NCI-H2196 (cell line): ENCODE measurements around the gene MAPK1.
"Not testable (repeated sequence)": the region's sequence is repeated elsewhere in the genome, so short reads cannot be mapped to it uniquely, and the experiment has no call there.

Experiments
- DNase-seq: peaks from one replicate; lab custom pipeline; 2025; ENCODE audit not compliant: unreplicated experiment; lab: John Stamatoyannopoulos, UW

MAPK1 gene

DNA sequence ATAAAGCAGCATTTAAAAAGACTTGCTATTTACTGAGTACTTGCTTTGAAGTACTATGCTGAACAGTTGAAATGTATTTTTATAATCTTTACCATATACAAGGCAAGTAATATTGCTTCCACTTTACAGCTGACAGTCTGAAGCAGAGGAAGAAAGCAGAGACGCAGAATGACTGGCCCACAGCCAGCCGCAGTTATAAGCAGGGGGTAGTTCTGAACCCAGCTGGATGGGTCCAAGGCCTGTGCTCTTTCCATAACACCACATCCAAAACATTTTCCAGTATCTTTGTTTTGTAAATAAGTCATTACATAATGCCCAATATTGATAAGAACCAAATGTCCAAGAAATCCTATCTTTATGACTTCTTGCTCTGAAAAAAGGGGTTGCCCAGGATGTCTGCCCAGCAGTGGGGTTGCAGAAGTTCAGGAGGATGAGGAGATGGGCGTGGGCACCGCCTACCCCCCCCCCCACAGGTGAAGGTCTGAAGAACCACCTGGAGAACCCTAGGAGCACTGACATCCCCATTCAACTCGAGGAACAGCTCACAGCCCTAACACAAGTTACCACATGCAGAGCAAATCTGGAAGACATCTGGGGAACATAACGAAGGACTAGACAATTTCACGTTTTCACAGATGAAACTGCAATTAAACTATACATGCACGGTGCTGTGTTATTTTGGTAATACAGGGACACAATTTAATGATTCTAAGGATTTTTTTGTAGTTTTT is 107.6 kb downstream of the MAPK1 start:
- no peak for DNase-seq

DNA sequence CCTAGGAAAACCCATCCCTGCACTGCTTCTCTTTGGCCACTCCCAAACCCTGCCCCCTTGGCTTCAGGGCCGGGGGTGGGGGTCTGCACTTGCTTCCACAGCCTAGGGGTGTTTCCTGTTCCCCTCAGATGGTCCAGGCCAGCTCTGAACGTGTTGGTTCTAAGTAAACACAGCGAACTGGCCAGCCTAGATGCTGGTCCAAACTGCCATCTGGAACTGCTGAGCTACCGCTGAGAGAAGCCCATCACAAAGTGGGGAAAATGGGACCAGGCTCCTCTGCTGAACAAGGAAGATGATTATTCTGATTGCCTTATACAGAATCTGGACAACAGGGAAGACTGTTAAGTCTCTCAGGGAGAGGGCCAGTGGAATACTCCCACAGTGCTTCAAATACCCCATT is 108.4 kb downstream of the MAPK1 start:
- no peak for DNase-seq

DNA sequence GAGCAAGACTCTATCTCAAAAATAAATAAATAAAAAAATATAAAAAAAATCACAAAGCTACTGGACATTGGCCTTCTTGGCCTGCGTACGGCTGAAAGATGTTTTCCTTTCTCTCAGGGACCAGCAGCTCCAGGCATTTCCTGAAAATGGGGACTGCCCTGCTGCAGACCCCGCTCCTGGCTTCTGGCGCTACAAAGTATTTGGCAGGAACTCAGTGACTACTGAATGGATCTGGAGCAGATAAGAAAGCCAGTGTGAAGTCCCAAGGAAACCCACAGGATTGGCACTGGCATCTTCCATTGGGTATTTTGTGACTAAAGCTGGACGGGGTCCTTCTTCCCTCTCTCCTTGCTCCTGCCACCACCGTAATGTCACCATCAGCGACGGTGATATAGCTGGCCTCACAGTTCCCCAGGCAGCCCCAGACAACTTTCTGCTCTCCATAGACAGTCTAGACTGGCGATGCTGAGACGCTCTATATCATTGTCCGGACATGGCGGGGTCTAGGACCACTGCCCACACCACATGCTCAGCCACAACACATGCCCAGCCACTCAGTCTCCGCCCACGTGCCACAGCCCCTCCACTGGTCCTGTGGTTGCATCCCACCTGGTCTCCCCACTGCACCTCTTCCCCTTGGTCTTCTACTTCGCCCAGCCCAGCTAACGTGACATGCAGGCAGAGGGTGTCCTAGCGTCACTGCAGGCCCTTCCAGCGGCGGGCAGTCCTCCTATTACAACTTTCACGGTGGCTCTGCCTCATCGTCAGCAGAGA is 109.2 kb downstream of the MAPK1 start:
- no peak for DNase-seq

DNA sequence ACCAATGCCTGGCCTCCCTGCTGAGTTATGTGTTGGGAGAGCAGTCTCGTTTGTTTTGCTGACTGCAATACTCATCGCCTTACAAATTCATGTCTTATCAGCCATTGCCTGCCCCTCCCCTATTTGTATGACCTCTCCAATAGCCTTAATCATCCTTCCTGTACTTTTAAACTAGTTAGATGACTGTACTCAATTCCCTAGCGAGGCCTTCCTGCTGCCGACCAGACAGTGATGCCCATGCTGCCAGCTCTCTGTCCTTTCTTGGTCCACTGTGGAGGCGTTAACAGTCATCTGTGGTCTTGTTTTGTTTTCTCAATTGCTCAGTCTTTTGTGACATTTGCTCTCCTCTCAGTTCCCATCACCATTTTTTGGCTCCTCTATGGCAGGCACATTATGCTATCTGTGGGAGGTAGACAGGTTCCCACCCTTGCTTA is 111.6 kb downstream of the MAPK1 start:
- DNase-seq: no peak

DNA sequence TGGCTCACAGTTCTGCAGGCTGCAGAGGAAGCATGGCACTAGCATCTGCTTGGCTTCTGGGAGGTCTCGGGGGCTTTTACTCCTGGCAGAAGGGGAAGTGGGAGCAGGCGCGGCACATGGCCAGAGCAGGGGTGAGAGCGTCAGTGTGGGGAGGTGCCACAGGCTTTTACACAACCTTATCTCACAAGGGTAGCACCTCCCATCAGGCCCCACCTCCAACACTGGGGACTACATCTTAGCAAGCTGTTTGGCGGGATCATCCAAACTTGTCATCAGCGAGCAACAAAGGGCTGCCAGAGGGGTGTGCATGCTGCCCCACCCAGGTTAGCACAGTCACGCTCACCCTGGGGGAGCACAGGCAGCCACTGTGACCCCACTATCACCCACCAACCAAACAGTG is 112.9 kb downstream of the MAPK1 start:
- no peak for DNase-seq

DNA sequence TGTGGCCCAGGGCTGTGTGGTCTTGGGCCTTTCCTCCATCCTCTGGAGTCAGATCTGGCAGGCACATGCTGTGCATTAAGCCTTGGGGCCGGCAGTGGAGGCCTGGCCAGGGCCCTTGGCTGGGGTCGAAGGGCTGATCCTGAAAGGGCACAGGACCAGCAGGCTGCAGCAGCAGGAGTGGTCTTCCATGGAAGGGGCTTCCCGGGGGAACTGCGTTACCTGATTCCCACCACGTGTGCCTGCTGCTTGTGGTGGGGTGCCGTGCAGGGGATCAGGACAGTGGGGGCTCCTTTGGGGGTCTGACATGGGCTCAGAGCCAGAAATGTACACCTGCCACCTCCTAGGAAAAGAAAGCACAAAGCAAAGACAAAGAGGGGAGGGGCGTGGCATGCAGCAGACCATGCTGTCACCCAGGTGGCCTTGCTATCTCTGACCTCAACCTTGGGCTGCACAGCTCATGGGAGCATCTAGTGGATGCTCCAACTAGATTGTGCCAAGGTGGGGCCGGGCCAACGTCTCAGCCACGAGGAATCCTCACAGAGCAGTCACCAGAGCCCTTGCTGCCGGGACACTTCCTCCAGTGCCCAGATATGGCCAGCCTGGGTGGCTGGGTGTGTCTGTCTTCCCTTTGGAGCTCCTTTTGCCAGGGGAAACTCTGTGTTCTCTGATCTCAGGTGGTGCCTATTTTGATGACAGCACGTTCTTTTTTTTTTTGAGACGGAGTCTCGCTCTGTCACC is 113.9 kb downstream of the MAPK1 start:
- DNase-seq: no peak

DNA sequence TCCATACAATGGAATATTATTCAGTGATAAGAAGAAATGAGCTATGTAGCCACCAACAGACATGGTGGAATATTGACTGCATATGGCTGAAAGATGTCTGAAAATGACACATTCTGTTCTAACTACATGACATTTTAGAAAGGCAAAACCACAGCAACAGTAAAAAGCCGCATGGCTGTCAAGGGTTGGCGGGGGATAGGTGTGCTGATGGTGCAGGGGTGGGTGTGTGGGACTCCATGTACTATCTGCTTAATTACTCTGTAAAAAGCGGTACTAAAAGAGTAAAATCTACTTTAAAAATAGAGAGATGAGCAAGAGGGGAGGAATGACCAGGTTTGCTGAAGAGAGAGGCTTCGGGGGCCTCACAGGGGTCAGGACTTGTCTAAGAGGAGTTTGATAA is 115.2 kb downstream of the MAPK1 start:
- DNase-seq: no peak

DNA sequence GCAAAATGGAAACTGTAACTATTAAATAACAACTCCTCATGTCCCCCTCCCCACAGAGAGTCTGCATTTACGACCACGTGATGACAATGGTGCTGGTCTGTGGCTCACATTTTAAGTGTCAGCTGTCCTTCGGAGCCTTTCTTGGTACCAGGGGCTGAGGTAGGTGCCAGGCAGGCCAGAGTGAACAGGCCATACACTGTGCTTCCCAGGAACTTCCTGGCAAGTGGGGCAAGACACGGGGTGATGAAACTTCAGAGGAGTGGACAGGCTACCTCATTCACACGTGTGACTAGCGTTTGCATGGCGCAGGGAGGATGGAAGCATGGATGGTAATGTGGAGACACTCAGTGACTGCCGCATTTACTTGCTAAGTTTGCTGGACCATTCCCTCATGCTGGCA is 121.5 kb downstream of the MAPK1 start:
- no peak for DNase-seq

DNA sequence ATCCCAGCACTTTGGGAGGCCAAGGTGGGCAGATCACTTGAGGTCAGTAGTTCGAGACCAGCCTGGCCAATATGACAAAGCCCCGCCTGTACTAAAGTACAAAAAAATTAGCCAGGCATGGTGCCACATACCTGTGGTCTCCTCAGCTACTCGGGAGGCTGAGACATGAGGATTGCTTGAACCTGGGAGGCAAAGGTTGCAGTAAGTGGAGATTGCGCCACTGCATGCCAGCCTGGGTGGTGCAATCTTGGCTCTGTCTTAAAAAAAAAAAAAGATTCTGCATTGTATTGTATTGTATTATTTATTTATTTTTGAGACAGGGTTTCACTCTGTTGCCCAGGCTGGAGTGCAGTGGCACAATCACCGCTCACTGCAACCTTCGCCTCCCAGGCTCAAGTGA is 122.5 kb downstream of the MAPK1 start:
- DNase-seq: not testable (repeated sequence)

DNA sequence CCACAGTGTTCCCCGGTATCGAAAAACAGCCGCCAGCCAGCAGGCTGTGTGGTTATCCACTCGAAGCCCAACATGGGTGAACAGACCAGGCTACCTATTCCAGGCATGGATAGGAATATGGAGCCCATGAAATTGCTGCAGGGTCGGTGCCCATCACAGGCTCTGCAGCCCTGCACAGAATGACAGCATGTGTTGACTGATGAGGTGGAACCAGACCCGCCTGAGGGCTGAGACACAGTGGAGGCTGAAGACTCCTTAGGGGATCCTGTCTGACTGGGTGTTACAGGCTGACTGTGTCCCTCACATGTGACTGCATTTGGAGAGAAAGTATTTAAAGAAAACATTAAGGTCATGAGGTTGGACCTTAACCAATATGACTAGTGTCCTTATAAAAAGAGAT is 125.7 kb downstream of the MAPK1 start:
- no peak for DNase-seq

DNA sequence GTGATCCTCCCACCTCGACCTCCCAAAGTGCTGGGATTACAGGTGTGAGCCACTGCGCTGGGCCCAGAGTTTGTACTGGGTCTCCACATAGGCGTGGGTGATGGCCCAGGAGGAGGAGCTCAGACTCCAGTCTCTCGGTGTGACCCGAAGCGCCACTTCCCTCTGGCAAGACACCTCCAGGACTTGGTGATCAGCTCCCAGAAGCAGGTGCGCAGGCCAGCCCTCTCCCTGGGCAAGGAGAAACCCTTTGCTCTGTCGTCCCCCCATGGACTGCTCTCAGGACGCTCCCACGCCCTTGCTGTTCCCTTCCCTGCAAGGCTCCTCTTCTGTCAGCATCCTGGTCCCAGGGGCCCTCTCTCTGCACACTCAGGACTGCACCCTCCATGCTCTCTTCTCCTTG is 126.4 kb downstream of the MAPK1 start:
- DNase-seq: no peak

DNA sequence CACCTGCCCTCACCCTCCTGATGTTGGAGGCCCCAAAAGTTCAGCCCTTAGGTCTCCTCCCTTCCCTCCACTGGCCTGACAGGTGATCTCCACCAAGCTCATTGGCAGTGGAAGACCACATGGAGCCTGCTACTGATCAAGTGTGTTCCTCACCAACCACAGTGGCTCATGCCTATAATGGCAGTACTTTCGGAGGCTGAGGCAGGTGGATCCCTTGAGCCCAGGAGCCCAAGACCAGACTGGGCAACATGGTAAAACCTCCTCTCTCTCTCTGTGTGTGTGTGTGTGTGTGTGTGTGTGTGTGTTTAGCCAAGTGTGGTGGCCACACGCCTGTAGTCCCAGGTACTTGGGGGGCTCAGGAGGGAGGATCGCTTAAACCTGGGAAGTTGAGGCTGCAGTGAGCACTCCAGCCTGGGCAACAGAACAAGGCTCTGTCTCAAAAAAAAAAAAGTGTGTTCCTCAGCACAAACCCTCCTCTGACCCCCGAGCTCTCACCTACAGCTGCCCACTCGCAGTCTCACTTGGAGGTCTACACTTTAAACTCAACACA is 127.5 kb downstream of the MAPK1 start:
- no peak for DNase-seq

DNA sequence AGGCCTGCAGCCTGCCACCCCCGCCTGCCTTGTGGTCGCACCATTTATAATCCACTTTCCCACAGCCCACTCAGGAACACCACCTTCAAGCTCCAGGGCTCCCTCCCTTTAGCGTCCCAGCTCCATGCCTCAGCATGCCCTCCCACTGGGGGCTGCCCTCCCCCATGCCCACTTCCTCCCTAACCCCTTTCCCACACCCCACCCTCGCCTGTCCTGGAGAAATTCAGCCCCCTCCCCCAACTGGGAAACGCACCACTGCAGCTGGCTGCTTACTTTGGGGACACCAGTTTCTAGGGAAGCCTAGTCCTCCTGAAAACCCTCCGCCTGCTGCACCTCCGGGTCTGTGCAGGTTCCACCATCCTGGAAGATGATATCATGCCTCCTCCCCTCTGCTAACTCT is 128.5 kb downstream of the MAPK1 start:
- no peak for DNase-seq

DNA sequence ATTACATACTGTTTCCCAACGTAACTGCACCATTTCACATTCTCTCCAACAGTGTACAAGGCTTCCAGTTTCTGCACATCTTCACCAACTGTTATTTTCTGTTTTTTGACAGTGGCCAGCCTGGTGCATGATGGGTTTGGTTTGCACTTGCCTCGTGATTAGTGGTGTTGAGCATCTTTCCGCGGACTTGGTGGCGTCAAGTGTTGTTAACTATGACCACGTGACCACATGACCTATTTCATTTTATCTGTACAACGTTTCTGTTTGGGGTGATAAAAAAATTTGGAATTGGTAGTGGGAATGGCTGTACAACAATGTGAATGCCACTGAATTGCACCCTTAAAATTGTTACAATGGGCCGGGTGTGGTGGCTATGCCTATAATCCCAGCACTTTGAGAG is 129.4 kb downstream of the MAPK1 start:
- no peak for DNase-seq

DNA sequence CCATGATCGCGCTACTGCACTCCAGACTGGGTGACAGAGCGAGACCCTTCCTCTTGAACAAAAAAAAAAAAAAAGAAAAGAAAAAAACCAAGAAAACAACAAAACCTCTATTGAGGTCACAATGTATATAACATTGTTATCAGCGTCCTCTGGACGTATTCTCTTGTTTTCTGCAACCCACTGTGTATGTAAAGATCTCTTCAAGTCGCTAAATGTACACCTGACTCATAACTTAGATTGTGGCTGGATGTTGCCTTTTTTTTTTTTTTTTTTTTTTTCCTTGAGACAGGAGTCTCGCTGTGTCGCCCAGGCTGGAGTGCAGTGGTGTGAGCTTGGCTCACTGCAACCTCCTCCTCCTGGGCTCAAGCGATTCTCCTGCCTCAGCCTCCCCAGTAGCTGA is 130.5 kb downstream of the MAPK1 start:
- DNase-seq: no peak

DNA sequence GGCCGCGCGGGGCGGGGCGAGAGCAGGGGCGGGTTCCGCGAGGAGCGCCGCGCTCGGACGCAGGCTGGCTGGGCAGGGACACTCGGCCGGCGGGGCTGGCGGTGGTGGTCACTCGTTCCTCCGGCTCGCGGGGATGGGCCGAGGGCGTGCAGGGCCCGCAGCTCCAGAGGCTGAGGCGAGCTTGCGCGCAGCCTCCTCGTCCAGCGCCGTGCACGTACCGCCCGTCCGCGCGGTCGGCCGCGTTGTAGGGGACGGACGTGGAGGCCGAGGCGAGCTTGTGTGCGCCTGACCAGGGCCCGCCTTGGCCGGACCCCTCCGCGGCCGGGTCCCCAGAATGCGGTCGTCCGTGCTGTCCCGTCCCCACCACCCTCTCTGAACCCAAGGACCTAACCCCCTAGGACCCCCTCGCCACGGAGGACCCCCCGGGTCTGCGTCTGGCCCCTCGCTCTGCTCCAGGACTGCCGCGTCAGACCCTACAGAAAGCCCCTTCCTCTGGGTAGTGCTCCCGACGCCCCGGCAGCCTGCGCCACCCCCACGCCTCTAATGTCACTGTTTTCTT is 131.3 kb downstream of the MAPK1 start:
- no peak for DNase-seq

DNA sequence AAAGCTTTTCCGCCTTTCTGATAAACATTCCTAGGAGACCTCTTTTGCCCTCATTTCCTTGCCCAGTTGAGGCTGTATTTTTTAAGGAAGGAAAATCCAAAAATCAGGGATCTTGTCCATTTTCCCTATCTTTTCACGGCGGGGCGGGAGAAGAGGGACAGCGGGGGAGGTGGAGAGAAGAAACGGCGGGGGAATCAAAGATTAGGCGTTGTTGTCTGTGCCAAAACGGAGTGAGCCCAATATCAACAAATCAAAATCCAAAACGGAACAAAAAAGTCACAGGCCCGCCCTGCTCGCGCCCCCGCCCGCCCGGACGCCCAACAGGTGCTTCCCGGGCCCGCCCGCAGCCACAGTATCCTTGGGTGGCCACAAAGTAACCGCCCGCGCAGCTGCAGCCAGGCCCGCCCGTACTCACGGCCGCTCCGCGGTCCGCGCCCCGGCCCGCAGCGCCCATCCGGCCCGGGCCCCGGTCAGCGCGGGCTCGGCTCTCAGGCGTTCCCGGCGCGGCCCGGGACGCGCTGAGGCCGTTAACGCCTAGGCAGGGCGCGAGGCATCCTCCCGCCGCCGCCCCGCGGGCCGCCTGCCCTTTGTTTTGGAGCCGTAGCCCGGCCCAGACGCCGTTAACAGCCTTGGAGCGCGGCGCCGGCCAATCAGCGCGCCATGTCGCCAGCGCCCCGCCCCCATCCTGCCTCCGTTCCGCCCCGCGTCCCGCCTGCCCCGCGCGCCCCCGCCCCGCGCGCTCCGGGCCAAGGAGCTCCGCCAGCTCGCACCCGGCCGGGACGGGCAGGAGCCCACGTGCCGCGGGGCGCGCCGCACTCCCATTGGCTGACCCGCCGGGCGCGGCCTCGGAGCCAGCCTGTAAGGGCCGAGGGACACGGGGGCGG is 132.0 kb downstream of the MAPK1 start, which contains the start of gene YPEL1:
TSS of gene YPEL1 (minus strand) at position 595 of the 884 bp plus-strand sequence. CDS start 25,050 bp downstream, outside the sequence.
- peak; percentile 85 for DNase-seq

DNA sequence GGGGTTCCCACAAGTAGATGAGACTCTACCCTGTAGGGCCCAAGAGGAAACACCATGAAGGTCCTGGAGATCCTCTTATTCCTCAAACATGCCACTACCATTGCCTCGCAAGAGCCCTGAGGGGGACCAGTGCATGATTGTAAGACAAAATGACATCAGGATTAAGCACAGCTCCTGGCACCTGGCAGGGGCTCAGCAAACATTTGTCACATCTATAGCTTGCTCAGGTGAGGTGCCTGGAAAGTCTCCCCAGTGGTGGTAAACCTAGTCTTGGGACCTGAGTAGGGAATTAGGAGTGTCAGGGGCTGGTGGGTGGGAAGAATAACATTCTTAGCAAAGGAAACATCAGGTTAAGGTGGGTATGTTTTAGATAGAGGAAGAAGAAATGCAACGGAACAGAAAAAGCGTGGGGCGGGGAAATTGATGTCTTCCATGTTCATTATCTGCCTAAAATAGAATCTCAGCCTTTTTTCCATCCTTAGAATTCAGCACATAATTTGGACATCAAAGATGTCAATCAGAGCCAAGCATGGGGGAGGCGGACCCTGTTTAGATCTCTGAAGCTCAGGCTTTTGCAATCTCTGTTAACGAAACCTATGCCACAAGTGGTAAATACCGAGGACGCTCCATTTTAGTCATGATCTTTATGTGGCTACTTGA is 132.8 kb downstream of the MAPK1 start:
- DNase-seq: no peak

DNA sequence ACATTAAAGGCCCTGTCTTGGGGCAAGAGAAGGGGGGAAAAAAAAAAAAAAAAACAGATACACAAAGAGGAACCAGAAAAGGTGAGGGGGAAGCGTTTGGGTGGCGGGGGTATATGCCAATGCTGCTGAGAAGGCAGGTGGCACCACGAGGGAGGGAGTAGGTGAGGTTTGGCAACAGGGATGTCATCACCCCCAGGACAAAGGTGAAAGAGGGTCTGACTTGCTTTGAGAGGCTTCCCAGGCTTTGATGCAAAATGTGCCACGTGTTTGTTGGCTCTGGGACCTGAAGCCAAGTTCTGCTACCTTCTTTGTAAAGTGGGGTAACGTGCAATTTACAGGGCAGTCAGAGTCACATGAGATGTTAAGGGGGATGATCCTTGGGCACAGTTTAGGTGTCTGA is 135.9 kb downstream of the MAPK1 start:
- no peak for DNase-seq
